Measurements from ENCODE around the gene CCND3.

GRCh38 chr6:41975276-41975675 is 33.7 kb upstream of the CCND3 start:
- no peak for TF ChIP-seq CTCF (IDR thresholded peaks at IDR 0.05; ENCODE audit: poor library complexity)
- no peak for TF ChIP-seq EZH2phosphoT487 (IDR thresholded peaks at IDR 0.05; ENCODE audit: low read depth, severe bottlenecking, unreplicated experiment)
- no peak for TF ChIP-seq EZH2 (IDR thresholded peaks at IDR 0.05; ENCODE audit: borderline replicate concordance)

Measured in hepatocyte (in vitro differentiated cells).